HG02798 (cell line): ENCODE data around the gene ERCC6.
A peak's percentile ranks its signal among the peaks of the same experiment; 100 is the strongest.

Source experiments
- ATAC-seq: cut with Tn5 transposase; IDR thresholded peaks from one replicate; pipeline ENCODE4 v1.9.1; 2021; ENCODE audit warnings: mild to moderate bottlenecking; ENCODE audit not compliant: unreplicated experiment, poor library complexity

Gene ERCC6

DNA sequence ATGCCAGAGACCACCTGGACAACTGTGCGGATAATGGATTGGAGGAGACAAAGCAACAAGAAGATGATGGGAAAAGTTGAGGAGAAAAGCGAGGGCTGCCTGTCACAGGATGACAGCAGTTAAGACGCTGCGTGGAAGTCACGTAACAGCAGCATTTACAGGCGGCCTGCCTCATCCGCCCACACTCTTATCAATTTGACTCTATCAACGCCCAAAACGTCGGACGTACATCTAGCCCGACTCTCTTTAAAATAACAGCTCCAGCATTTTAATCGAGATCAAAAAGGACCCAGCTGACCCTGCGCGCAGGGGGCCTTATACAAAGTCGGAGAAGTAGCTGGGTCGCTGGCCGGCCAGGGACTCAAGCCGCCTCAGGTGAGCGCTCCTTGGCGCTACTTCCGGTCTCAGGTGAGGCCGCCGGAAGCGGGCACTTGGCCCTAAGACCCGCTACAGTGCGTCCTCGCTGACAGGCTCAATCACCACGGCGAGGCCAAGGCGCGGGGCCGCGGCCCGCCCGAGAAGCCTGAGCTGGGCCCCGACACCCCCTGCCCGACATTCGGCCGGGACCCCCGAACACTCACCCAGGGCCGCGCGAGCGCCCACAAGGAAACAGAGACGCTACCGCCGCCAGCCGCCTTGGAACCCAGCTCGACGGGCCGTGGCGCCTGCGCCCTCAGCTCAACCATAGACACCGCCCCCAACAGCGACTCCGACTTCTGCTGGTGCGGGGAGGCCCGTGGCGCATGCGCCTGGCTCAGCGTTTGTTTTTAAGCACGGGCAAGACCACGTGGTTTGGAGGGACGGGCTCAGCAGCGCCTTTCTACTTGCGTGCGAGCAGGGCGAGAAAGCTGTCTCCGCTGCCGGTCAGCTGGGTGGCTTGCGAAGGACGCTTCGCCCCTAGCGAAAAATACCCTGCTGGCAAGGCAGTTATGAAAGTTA lies at the start of gene ERCC6:
Gene ERCC6 (minus strand): TSS at position 741 of the 939 bp plus-strand sequence.
- peak; percentile 86 for ATAC-seq

GRCh38 chr10:49587981-49588380 lies 49.1 kb upstream of the ERCC6 start:
- ATAC-seq: no peak

- ATAC-seq: no peak
Measured at GRCh38 chr10:49585387-49585786, 46.5 kb upstream of the ERCC6 start.

DNA sequence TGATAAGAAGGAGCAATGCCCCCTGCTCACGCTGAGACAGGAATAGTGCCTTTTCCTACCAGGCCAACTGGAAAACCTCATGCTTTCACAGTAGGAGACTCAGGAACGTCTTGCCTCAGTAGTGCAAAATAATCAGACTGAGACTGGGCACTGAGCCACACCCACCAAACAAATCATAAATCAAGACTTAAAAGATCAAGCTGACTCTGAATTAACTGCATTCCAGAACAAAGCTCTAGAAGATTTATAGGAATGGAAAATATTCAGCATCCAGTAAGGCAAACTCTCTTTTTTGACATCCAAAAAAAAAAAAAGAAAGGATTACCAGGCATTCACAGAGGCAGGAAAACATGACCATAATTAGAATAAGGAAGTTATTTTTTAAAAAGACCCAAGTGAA lies 40.7 kb upstream of the ERCC6 start:
- no peak for ATAC-seq

- no peak for ATAC-seq
Measured at GRCh38 chr10:49578392-49578791, 39.5 kb upstream of the ERCC6 start.

GRCh38 chr10:49577182-49577925 lies 38.4 kb upstream of the ERCC6 start:
- ATAC-seq: no peak

DNA sequence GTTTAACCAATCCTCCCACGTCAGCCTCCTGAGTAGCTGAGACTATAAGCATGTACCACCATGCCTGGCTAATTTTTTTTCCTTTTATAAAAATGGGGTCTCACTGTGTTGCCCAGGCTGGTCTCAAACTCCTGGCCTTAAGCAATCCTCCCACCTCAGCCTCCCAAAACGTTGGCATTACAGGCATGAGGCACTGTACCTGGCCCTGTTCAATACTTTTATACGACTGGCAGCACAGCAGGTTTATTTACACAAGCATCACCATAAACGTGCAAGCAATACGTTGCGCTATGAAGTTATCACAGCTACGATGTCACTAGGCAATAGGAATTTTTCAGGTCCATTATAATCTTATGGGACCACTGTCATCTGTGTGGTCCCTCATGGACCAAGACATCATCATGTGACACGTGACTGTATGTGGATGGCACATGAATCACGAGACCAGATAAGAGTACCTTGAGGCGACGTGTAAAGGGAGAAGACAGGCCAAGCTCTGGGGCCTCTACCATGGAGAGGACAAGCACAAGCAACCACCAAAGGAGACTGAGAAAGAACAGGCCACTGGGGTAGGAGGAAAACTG lies 36.7 kb upstream of the ERCC6 start:
- no peak for ATAC-seq

DNA sequence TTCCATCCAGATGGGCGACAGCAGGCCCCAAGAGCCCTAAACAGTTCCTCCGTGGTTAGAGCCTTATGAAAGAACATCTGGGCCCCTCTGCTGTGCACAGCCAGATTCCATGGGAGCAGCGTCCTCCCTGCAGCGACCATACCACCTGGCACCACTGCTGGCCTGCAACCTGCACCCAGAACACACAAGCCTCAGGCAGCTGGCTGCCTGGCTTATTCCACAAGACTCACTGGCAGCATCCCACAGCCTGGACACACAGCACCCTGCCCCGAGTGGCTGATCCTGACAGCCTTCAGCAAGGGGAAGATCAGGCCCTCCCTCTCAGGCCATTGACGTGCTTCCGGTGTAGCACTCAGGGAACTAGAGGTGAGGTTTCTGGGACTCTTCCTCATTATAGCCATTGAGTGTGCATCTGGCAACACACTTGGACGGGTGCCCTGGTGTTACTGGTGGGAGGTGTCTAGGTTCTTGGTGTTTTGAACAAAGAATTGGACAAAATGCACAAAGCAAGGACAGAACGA lies 33.7 kb upstream of the ERCC6 start:
- no peak for ATAC-seq

- ATAC-seq: no peak
Measured at GRCh38 chr10:49571388-49571787, 32.5 kb upstream of the ERCC6 start.

GRCh38 chr10:49569031-49569631 lies 30.2 kb upstream of the ERCC6 start:
- no peak for ATAC-seq

- ATAC-seq: peak; percentile 79
Measured at GRCh38 chr10:49568235-49568634, 29.3 kb upstream of the ERCC6 start.

DNA sequence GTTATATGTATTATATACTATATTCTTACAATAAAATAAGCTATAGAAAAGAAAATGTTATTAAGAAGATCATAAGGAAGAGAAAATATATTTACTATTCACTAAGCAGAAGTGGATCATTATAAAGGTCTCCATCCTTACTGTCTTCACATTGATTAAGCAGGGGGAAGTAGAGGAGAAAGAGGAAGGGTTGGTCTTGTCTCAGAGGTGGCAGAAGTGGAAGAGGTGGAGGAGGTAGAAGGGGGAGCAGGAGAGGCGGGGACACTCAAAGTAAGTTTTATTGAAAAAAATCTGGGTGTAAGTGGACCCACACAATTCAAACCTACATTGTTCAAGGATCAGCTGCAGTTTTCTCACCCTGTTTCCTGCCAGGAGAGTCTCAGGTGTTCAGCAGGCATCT lies 28.9 kb upstream of the ERCC6 start:
- peak; percentile 9 for ATAC-seq

DNA sequence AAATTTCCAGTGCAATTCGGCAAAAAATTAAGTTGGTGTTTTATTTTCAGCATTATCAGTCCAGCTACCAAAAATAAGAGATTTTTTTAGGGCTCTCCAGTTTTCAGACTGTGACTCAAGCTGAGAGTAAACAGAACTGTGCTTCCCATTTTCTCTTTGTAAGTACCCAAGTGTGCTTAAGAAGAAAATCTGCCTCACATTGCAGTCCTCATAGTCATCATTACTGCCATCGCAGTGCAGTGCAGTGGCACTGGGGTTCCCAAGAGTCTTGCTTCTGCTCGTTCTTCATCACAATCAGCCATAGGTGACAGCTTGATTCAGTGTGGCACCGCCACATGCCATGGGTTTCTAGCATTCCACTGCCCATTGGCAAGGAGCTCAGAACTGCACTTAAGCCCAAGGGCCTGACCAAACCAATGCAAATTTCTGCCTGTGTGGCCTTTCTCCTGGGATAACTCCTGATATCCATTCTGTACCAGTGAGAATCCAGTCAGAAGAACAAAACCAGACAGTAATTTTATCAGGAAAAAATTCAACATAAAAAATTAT lies 25.6 kb upstream of the ERCC6 start:
- no peak for ATAC-seq

DNA sequence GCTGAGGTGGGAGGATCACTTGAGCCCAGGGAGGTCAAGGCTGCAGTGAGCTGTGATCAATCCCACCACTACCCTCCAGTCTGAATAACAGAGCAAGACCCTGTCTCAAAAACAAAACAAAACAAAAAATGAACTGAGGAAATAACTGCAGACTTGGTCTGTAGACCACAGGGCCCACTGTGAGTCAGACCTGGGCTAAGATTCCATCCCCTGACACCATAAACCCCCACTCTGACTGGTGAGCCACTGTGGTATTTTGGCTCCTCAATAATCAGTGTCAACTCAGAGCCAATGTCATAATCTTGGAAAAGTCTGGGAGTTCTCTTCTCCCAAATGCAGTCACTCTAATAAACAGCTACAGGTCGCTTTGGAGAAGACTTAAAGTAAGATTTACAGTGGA lies 24.0 kb upstream of the ERCC6 start:
- no peak for ATAC-seq

DNA sequence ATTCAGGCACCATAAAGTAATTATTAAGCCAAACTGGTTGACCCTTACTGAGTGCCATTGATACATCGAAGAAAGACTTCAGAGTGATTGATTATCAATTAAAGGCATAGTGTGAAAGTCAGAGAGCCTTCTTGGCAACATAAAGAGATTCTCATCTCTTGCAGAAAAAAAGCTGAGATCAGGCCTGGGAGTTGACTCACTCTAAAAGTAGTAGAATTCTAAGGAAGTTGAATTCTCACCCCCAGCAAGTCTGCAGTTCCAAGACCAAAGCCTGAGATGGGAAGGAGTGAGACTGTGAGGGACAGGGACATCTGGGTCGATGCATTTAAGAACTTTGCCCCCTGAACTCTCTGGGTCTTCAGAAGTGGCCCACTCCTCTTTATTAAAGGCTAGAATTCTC lies 21.6 kb upstream of the ERCC6 start:
- no peak for ATAC-seq

DNA sequence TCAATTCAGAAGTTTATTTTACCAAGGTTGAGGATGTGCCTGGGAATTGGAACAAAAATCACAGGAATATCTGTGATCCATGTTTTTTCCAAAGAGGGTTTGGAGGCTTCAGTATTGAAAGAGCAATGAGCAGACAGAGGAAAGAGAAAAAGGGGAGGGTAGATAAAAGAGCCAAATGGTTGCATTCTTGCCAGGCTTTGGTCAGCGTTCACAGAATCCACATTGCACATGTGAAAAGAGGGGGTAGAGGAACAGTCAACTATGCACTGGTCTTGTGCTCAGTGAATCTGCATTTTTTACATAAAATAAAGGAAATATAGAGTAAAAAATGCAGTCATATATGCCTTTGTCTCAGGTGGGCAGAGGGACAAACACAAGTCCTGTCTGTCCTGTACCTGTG lies 20.6 kb upstream of the ERCC6 start:
- no peak for ATAC-seq

- no peak for ATAC-seq
Measured at GRCh38 chr10:49558190-49558589, 19.3 kb upstream of the ERCC6 start.

DNA sequence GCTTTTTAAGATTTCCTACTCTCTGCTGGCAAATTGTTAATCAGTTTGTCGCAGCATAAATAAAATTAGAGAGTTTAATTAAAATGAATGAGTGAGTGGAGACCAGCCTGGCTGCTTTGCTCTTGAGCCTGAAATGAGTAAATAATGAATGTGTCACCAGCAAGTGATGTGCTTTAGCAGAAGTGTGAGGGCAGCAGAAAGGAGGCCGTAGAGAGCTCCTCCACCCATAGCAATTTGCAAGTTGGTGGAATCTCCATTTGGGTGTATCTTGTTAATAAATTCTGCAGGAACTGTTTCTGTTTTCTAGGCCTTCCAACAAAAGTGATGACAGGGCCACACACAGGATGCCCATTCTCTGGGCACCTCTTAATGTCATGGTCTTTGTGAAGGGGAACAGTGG lies 18.8 kb upstream of the ERCC6 start:
- no peak for ATAC-seq

- no peak for ATAC-seq
Measured at GRCh38 chr10:49556723-49557122, 17.8 kb upstream of the ERCC6 start.

DNA sequence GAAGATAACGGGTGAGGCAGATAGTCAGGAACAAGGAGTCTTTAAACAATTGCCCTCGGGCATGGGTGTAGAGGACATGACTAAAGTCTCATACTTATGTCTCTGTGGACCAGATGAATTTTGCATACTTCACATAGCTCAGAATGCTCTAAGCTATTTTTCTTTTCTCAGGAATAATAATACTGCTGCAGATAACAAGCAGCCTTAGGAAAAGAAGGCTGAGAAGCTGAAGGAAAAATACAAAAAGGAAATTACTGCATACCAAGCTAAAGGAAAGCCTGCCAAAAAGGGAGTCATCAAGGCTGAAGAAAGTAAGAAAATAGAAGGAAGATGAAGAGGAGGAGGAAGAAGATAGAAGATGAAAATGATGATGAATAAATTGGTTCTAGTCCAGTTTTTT lies 13.4 kb upstream of the ERCC6 start:
- no peak for ATAC-seq
